Stimulated activated CD4-positive, alpha-beta T cell treated with anti-CD3 and anti-CD28 coated beads, Interleukin-12 subunit alpha, Interleukin-12 subunit beta, amount 100 ng/mL, for 4 hours (primary cell): ENCODE results near the gene NOTCH1.
"Not testable (repeated sequence)": the region's sequence is repeated elsewhere in the genome, so short reads cannot be mapped to it uniquely, and the experiment has no call there.

Experiments used
- DNase-seq: peaks from one replicate; pipeline ENCODE4 v3.0.0-alpha.2; 2020

The NOTCH1 gene

GRCh38 chr9:136578915-136579649, 33.2 kb upstream of the NOTCH1 start:
- no peak for DNase-seq

GRCh38 chr9:136578626-136578914, 32.7 kb upstream of the NOTCH1 start:
- no peak for DNase-seq

DNA sequence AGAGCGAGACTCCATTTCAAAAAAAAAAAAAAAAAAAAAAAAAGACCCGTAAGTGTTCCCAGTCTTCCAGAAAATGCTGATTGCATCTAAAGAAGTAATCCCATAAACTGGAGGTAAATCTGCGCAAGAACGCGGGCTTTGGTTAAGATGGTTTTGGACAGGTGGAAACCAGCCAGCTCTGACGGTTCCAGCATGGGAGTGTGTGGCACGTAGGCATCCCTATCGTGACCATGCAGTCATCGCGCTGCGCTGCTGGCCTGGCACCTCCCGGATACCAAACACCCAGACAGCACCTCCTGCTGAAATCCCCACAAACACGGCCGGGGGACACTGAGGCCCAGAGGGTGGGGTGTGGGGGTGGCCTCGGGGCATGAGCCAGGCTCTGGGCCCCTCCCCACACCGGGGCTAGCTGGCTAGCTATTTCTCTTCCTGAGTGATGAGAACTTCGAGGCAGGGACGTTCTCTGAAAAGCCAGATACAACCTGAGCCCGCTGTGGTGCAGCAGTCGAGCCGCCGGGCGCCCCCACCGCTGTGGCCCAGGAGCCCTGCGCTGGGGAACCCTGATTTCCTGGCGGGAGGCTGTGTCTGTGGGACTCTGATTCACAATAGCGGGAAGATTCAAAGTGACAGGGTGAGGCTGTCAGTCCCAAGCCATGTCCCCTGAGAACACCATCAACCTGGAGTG, 32.2 kb upstream of the NOTCH1 start:
- DNase-seq, result no peak

GRCh38 chr9:136576269-136576626, 30.4 kb upstream of the NOTCH1 start:
- DNase-seq, result no peak

DNA sequence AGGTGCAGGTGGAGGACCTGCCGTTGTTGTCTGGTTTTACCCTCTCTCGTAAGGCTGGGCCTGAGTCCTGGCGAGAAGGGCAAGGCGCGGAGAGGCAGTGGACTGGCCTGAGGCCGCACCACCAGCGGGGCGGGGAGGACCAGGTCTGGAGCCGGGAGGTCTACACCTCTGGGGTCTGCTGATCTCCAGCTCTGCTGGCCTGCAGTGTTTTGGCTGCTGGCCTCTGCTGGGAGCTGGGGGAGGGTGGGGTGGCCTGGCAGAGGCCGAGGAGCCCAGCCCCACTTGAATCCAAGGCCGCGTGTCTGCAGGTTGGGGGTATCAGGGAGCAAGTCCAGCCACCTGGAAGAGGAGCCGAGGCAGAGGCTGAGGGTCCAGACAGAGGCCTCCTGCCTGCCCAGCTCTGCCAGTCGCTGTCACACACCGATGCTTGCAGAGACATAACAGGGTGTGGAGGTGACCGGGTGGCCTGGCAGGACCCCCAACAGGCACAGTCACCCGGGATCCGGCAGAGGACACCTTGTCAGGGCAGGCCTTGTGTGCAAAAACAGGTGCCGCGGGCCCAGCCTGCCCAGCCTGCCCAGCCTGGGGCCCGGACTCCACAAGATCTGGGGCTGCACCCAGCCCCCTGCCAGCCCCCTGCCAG, 29.9 kb upstream of the NOTCH1 start:
- no peak for DNase-seq

DNA sequence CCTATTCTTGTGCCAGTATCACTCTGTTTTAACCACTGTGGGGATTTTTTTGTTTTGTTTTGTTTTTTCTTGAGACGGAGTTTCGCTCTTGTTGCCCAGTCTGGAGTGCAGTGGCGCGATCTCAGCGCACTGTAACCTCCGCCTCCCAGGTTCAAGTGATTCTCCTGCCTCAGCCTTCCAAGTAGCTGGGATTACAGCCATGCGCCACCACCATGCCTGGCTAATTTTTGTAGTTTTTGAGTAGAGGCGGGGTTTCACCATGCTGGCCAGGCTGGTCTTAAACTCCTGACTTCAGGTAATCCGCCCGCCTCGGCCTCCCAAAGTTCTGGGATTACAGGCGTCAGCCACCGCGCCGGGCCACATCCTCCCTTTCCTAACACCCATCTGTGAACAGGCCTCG, 28.8 kb upstream of the NOTCH1 start:
- not testable (repeated sequence) for DNase-seq

DNA sequence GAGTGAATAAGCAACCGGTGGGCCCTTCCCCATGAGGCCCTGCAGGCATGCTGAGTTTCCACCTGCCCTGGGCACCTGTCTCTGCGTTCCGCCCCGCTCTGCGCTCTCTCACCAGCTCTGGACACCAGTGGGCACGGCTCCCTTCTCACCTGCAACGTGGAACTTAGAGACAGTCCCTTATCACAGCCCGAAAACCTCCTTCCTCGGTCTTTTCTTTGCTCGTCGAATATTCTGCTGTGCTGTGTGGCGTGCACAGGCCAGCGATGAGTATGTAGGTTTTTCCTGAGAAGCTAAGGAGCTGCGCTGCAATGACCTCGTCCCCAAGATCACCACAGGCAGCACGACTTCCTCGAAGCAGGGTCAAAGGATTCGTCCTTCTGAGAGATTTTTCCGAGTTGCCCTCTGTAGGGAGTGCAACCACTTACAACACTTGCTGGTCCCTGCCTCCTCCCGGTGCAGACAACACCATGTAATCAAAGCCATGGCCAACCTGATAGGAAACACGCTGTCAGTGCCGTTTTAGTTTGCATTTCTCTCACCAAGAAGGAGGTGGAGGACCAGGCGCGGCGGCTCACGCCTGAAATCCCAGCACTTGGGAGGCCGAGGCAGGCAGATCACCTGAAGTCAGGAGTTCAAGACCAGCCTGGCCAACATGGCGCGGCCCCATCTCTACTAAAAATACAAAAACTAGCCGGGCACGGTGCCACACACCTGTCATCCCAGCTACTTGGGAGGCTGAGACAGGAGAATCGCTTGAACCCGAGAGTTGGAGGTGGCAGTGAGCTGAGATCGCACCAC, 27.2 kb upstream of the NOTCH1 start:
- DNase-seq, result no peak

DNA sequence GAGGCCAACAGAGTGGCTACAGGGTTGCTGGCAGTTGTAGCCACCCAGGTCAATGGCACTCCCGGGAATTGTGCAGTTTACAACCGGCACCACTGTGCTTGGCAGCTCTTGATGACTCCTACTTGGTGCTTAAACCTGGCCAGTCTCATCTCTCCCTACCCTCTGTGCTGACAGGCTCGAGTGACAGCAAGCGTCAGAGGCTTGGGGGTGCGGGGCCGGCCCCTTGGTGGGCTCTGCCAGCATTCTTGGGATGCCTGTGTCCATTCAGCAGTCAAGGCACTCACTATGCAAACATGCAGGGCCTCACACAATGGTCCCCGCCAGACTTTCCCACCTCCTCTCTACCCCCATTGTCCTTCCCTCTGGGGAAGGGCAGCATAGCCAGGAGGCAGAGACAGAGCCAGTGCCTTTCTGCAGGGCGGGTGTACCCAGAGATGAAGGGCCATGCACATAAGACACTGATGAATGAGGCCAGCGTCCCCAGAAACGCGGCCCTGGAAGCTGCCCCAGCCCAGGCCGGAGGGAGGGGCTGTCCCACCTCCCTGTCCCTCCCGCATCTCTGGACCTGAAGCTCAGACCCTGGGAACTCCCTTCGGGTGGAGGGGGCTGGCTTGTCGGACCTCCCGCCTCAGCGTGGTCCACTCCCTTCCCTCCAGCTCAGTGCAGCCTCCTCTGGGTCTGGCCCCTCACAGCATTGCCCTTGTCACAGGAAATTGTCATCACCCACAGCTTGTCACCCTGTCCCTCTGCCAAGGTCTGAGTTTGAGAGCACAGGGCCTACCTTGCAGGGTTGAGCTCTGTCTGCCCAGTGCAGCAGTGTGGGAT, 26.4 kb upstream of the NOTCH1 start:
- DNase-seq, result no peak

- DNase-seq, result no peak
These were observed 25.7 kb upstream of the NOTCH1 start for GRCh38 chr9:136571531-136571930.

DNA sequence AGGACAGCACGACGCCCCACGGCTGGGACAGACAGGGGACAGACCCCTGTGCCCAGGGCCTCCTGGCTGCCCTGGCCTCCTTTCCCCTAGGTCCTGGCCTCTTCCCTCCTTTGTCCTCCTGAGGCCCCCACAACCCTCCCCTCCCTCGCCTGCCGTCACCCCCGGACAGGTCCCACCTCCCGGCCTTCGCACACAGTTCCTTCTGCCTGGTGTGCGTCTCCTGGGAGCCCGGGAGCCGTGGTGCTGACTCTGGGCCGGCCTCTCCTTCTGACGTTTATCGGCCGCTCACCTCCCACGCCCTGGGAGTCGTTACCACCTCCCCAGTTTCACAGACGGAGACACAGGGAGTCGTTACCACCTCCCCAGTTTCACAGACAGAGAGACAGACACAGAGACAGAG, 25.1 kb upstream of the NOTCH1 start:
- no peak for DNase-seq

- DNase-seq, result no peak
These were observed 24.5 kb upstream of the NOTCH1 start for GRCh38 chr9:136570191-136570845.

GRCh38 chr9:136569526-136570148, 23.8 kb upstream of the NOTCH1 start:
- DNase-seq, result no peak

DNA sequence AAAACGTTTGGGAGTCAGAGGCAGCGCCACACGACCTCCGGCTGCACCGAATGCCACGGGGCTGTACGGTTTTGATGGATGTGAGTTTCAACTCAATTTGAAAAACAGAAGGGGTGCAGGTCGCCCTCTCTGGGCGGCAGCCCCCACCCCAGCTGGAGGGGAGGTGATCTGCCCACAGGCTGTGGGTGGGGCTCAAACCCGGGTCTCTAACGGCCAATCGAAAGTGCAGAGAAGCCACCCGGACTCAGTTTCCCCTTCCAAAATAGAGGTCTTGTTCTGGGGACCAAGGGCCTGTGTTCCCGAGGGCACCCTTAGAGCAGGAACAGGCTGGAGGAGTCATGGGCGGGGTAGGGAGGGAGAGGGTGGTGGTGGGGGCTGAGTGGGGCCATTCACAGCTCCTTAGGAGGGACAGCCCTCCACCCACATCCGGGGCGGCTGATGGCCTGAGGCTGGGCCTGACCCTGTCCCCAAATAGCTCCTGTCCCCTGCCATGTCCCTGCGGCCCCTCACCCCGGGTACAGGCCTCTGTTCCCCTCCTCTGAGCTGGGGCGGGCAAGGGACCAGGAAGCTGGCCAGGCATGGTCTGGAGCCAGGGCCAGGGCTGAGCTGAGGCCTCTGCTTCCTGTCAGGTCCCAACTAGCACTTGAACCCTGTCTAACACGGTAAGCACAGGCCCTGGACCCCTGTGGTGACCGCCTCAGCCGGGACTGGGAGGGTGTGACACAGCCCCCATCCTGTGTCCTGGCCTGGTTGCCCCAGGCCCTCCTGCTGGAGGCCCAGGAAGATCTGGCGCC, 22.6 kb upstream of the NOTCH1 start:
- no peak for DNase-seq

DNA sequence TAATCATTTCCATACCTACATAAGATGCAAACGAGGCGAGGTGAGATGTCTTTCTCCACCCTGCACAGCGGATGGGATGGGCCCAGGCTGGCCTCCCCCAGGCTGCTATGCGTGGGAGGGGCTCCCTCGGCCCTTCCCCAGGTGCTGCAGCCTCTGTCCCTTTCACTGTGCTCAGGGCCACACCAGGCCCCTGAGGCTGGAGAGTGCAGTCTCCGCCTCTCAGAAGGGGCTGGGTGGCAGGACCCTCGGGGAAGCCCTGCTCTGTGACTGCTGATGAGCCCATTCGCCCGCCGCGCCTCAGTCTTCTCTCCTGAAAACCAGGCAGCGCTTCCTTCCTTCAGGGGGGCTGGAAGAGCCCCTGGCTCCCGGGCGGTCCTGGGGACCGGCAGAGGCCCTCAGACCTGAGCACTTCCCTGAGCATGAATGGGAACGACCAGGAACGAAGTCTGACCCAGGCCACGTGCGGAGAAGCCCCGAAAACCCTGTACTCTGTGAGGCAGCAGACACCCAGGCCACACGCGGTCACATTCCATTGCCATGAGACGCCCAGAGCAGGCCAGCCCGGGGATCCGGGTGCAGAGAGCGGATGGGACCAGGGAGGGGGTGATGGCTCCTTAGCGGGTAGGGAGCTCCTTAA, 21.9 kb upstream of the NOTCH1 start:
- no peak for DNase-seq

- no peak for DNase-seq
These were observed 21.1 kb upstream of the NOTCH1 start for GRCh38 chr9:136566901-136567300.

- DNase-seq, result no peak
These were observed 20.7 kb upstream of the NOTCH1 start for GRCh38 chr9:136566553-136566895.

DNA sequence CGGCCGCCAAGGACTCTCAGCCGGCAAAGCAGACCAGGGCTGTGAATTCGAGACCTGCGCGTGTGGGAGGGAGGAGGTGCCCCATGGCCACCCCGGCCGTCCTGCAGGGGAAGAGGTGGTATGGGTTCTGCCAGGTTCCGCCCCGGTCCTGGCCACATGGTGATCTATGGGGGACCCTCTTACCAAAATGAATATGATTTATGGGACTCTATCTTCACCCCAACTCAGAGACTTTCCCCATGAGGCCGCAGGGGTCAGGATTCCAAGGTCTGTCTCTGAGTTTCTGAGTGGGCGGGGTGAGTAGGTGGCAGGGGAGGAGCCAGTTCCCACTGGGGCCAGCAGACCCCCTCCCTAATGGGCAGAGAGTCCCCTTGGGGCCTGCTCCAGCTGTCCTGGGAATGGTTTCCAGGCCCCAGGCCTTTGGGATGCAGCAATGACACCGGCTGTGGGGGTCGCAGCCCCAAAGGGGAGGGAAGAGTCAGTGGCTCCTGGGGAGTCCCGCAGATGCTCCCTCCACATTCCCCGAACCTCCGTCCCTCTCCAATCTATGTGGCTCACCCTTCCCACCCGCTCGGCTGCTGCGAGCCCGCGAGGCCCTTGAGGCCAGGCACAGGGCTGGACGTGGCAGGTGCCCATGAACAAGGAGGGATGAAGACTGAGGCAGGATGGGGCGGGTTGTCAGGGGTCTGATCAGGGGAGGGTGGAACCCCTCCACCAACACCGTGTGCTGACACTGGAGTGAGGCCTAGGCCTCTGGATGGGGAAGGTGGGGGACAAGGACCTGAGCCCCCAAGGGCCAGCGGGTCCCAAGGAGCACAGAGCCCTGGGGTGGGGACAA, 20.1 kb upstream of the NOTCH1 start:
- DNase-seq, result no peak

GRCh38 chr9:136565086-136565714, 19.4 kb upstream of the NOTCH1 start:
- DNase-seq, result no peak

GRCh38 chr9:136564379-136564988, 18.6 kb upstream of the NOTCH1 start:
- no peak for DNase-seq
